Measurements from ENCODE around the gene NBPF8.
"Not testable (repeated sequence)": the region's sequence is repeated elsewhere in the genome, so short reads cannot be mapped to it uniquely, and the experiment has no call there.

NBPF8 gene

DNA sequence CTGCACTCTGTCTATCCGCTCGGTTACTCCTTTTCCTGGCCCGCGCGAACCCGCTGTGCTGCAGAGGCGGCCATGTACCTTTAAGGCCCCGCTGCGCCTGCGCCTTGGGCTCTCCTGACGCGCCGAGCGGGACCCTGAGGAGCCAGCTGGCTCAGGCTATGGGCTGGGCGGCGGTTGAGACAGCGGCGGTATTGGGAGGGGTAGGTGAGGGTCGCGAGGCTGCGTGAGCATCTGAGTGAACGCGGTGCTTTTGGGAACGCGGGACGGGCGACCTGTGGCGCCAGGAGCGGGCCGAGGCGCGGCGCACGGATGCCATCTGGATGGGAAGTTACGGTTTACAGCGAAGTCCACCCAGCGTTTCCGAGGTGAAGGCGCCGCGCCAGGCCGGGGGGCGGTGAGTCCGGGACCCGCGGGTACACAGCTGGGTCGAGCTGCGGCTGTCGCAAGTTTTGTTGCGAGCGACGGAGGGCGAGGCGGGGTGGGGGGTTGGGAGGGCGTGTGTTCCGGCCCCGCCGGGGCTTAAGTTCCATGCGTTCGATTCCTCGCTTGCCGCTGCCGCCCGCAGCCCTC lies at the start of gene NBPF8:
TSS of gene NBPF8 (plus strand) at position 125 of the 570 bp plus-strand sequence. CDS start 21,488 bp downstream, outside the sequence.
- DNase-seq = peak; percentile 51

DNA sequence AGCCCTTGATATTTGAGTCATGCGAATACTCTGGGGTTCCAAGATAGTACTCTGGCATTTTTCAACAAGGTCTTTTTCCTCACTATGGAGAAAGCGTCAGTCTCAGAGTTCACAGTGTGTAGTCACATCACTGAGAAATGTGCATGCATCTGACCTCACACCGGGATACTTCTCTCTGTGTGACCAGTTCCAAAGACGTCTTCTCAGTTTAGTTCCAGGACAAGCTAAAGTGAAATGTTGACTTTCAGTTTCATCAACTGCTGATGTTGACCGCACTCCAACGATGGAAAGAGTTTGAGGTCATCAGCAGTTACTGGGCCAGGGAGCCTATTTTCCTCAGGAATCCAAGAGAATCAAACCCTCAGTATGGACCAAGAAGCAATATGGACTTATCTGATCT lies 47.1 kb upstream of the NBPF8 start:
- DNase-seq = not testable (repeated sequence)

DNA sequence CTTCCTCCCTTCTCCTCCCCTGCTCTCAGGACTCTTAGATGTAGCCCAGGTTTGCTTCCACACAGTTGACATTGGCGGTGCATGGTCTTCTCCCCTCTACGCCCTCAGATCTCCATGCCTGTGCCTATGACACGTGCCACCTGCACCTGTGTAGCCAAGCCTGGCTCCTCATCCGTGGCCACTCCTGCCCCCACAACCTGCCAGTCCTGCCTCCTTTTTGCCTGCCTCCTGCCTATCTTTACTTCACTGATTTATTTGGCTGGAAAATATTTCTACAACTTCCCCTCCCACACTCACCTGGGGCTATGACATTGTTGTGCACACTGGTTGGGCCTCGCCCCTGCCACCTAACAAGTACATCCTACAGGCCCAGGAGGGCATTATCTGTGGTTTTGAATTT lies 28.2 kb upstream of the NBPF8 start:
- not testable (repeated sequence) for DNase-seq

DNA sequence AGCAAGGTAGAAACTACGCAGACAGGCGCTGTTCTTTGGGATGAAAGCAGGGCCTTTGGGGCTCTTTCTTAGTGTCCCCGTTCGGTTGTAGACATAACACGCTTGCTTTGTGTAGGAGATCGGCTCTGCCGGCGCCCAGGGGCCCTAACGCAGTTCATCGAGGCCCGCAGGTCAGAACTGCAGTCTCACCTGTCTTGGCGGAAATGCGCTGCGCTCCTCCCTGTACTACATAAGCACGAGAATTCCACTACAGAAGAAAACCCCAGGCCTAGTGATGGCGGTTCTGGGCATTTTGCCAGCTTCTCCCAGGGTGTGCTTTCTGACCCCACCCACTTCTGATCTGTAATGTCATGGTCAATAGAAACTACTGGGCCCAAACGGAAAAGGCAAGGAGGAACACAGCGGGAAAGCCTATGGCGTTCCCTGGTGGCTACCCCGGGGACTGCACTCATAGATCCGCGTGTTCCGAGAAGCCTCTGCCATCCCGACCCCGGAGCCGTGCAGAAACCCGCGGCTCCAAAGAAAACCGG lies 26.2 kb upstream of the NBPF8 start:
- peak; percentile 59 for DNase-seq

DNA sequence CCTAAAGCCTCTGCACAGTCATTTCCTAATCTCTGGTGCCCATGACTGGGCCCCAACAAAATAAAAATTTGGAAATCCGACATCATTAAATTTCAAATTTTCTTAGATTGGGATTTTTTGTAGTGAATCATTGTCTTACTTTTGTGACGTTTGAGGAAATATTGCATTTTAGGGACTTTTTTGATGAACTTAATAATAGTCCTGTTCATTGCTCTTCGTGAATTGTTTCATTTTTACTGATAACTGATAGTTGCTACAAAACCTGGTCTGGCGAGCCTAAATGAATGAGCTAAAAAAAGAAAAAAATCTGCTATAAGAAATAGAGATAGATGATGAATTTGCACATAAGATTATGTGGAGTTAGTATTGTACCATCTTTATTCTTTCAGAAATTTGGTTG lies 23.5 kb upstream of the NBPF8 start:
- not testable (repeated sequence) for DNase-seq

DNA sequence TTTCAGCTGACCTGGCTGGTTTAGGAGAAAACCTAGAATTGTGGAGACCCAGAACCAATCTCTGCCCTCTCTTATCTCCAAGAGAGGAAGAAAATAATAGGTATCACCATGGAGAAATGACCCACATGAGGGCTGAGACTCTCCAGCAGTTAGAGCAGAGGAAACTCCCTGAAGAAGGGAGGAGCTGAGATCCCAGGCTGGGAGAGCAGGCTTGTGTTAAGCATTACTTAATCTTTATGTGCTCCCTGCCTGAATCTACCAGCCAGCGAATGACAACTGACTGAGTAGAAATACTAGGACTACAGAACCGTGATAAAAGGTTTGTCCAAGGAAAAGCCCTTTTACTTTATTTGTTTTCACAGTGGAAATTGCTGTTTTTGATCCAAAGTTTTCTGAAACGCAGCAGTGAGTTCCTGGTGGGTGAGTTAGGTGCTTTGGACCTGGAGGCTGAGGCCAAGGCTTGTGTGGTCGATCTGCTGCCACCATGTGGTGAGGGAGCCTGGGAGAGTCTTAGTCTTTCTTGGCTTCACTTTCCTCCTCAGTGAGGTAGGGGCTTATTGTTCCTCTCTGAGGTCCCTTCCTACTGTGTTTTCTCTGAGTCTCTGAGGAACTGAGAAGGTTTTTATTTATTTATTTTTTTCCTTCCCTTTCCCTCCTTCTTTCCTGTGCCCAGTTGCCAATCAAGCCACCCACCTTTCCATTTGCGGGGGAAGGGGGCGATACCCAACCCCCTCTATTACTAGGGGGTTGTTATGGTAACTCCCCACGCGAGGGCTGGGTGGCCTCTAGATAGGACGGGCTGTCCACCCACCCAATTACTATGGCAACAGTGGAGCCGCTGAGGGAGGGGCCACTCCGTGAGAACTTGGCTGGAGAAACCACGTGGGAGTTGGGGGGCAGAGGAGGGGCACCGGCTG lies 21.3 kb upstream of the NBPF8 start:
- DNase-seq = not testable (repeated sequence)

DNA sequence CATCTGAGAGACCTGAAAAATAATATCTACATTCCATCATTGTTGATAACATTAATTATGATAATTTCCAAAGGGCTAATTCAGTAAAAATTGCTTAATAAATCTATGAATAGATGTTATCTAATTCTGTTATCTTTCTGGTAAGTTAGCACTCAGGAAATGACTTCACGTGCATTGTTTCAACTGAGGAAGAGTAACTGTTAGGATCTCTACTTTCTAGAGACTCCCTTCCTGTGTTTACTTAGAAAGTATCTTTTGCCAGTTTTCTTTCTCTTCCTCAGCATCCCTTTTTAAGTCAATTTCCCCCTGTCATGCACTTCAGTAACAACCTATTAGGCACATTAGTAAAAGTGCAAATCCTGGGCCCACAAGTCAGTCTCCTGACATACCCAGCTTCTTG lies 9.5 kb upstream of the NBPF8 start:
- not testable (repeated sequence) for DNase-seq

DNA sequence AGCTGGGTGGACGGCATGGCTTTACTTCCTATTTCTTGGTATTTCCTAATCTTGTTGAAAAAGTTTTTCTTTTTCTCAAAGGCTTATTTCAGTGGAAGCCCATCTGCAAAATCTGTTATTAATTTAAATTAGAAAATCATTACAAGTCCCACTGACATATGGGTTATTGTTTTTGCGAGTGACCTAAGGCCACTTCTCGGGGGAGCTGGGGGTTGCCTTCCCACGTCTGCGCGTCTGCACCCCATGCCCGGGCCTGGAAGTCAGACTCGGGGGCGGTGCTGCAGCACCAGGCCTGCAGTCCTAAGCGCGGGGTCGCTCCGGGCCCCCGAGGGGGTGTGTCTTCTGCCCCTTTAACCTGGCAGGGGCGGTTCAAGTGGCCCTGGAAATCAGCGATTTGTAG lies 384 bp upstream of the NBPF8 start:
- not testable (repeated sequence) for DNase-seq

DNA sequence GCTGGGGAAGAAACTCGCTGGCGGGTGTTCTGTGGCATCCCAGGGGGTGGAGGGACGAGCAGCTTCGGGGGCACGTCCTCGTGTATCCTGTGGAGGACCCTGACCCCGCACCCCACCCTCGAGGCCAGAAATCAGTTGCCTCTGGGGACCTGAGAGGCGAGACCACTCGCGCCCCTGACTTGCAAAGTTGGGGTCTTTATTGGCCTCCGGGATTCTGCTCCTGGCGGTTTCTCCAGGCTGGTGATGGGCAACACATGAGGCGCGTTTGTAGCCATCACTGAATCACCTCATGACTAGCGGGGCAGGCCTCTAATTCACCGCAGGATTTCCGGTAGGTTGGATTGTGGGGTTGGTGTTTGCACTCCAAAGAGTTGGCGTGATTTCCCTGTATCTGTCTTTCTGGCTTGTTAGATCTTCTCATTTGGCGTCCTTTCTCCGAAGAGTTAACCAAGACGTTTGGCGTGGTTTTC lies 692 bp downstream of the NBPF8 start:
- peak; percentile 58 for DNase-seq

GRCh38 chr1:120425063-120425462 lies 10.2 kb downstream of the NBPF8 start:
- DNase-seq = not testable (repeated sequence)

DNA sequence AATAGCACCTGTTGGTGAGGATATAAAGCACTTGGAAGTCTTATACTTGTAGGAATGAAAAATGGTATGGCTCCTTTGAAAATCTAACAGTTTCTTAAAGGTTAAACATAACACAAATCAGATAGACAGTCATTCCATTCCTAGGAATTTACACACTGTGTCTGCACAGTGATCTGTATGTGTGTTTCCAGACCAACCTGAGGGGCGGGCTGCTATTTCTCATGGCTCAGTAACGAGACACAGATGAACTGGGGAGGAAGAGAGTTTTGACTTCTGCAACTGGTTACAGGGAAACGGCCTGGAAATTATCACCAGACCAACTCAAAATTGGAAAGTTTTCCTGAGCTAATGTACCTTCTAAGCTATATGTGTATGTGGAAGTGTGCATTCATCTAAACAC lies 16.8 kb downstream of the NBPF8 start:
- DNase-seq = not testable (repeated sequence)

DNA sequence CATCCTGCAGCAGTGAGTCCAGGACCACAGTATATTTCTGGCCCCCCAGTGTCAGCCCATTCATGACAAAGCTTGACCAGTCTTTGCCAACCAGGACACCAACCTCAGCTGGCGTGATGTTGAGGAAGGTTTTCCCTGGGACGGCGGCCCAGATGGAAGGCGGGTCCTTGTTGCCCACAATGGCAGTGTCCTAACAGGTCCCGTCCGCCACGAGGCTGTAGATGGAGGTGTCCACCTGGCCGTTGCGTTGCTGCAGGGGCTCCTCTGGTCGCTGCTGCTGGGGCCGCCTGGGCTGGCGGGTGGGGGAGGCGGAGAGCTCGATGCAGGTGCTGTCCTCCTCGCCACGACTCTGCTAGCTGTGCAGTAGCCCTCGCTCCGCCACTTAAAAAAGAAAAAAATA lies 19.0 kb downstream of the NBPF8 start:
- not testable (repeated sequence) for DNase-seq

DNA sequence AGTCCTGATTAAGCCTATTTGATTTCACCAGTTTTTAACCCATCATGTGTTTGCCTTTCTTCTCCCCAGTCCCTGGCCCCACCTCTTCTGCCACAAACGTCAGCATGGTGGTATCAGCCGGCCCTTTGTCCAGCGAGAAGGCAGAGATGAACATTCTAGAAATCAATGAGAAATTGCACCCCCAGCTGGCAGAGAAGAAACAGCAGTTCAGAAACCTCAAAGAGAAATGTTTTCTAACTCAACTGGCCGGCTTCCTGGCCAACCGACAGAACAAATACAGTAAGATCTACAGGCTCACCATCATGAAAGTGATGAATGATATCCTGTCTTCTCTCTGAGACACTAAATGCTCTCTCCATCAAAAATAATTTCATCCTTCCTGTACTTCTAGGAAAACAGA lies 34.3 kb downstream of the NBPF8 start:
- not testable (repeated sequence) for DNase-seq

Data from HCEC 1CT (cell line).